HepG2 (cell line): Measurements from ENCODE around the gene CTDSP1. TPM values are rescaled to one million over a fixed set of nuclear protein-coding genes. Genes with fewer than 3 reads are reported as not detected.

Experiments
- AGO2 ChIP-seq: fragments of 200-400 bp; formaldehyde crosslinking; optimal IDR thresholded peaks from 2 replicates; pipeline ENCODE3; 2017; ENCODE audit warnings: mild to moderate bottlenecking, low read depth, low read length, moderate library complexity
- AHDC1 ChIP-seq: sonication (generic); formaldehyde crosslinking; IDR thresholded peaks from 2 replicates; pipeline ENCODE4 v1.5.1; 2020; ENCODE audit warnings: mild to moderate bottlenecking, missing genetic modification reagents, borderline replicate concordance
- ATF3 ChIP-seq: sonication (generic); formaldehyde crosslinking; IDR thresholded peaks from 2 replicates; pipeline ENCODE4 v1.4.0; 2020; ENCODE audit warnings: missing genetic modification reagents
- FOXP4 ChIP-seq: sonication (generic); formaldehyde crosslinking; IDR thresholded peaks from 2 replicates; pipeline ENCODE4 v1.4.0; 2020; ENCODE audit warnings: missing genetic modification reagents
- HES4 ChIP-seq: sonication (generic); formaldehyde crosslinking; IDR thresholded peaks from 2 replicates; pipeline ENCODE4 v1.9.0; 2021; ENCODE audit warnings: mild to moderate bottlenecking, missing genetic modification reagents, borderline replicate concordance
- MTA3 ChIP-seq: sonication (generic); formaldehyde crosslinking; IDR thresholded peaks from 2 replicates; pipeline ENCODE4 v1.4.0; 2020; ENCODE audit warnings: missing genetic modification reagents
- NCOA1 ChIP-seq: sonication (generic); formaldehyde crosslinking; IDR thresholded peaks from 2 replicates; pipeline ENCODE4 v1.9.0; 2021; ENCODE audit warnings: missing genetic modification reagents
- PHF8 ChIP-seq: sonication (generic); formaldehyde crosslinking; IDR thresholded peaks from 2 replicates; pipeline ENCODE4 v1.5.0; 2020; ENCODE audit warnings: missing genetic modification reagents
- POLR2A ChIP-seq, 2 experiments: IDR thresholded peaks; 2 replicates each; pipeline ENCODE4 v1.6.1; 2011; ENCODE audit warnings: low read depth in 2 of 2, low read length in 2 of 2, mild to moderate bottlenecking in 1 of 2, moderate library complexity in 1 of 2; ENCODE audit not compliant: insufficient read depth in 1 of 2
- PRPF4 ChIP-seq: fragments of 200-400 bp; formaldehyde crosslinking; IDR thresholded peaks from 2 replicates; pipeline ENCODE4 v1.6.1; 2016; ENCODE audit warnings: low read length, low read depth; ENCODE audit not compliant: poor library complexity, severe bottlenecking
- SMAD3 ChIP-seq: sonication (generic); formaldehyde crosslinking; IDR thresholded peaks from 2 replicates; pipeline ENCODE4 v1.4.0; 2020; ENCODE audit warnings: missing genetic modification reagents
- SP4 ChIP-seq: sonication (generic); formaldehyde crosslinking; IDR thresholded peaks from 2 replicates; pipeline ENCODE4 v1.8.1; 2023; ENCODE audit warnings: mild to moderate bottlenecking, missing genetic modification reagents
- TBP ChIP-seq: sonication (generic); formaldehyde crosslinking; IDR thresholded peaks from 2 replicates; pipeline ENCODE4 v1.5.0; 2020; ENCODE audit warnings: missing genetic modification reagents
- TCF12 ChIP-seq, 2 experiments: fragments of 450-650 bp in 1 of 2; sonication (generic) in 1 of 2; formaldehyde crosslinking in 1 of 2; IDR thresholded peaks; 2 replicates each; pipeline versions ENCODE4 v1.6.1 to v1.8.0; 2017 to 2022; ENCODE audit warnings: antibody characterized with exemption in 1 of 2, mild to moderate bottlenecking in 1 of 2, missing genetic modification reagents in 1 of 2, moderate library complexity in 1 of 2
- TSC22D2 ChIP-seq: sonication (generic); formaldehyde crosslinking; IDR thresholded peaks from 2 replicates; pipeline ENCODE4 v1.5.1; 2020; ENCODE audit warnings: missing genetic modification reagents, mild to moderate bottlenecking, borderline replicate concordance
- ZFP90 ChIP-seq: sonication (generic); formaldehyde crosslinking; IDR thresholded peaks from 2 replicates; pipeline ENCODE4 v1.8.0; 2022; ENCODE audit warnings: missing genetic modification reagents, mild to moderate bottlenecking, inconsistent platforms, borderline replicate concordance
- ZNF180 ChIP-seq: sonication (generic); formaldehyde crosslinking; IDR thresholded peaks from 2 replicates; pipeline ENCODE4 v1.4.0; 2020; ENCODE audit warnings: low read depth, missing genetic modification reagents, borderline replicate concordance
- ZNF33A ChIP-seq: sonication (generic); formaldehyde crosslinking; IDR thresholded peaks from 2 replicates; pipeline ENCODE4 v1.5.1; 2020; ENCODE audit warnings: missing genetic modification reagents, mild to moderate bottlenecking, moderate library complexity, borderline replicate concordance
- ZNF441 ChIP-seq: sonication (generic); formaldehyde crosslinking; IDR thresholded peaks from 2 replicates; pipeline ENCODE4 v1.7.0; 2021; ENCODE audit warnings: missing genetic modification reagents, borderline replicate concordance
- ZNF670 ChIP-seq: sonication (generic); formaldehyde crosslinking; IDR thresholded peaks from 2 replicates; pipeline ENCODE4 v1.8.0; 2022; ENCODE audit warnings: mild to moderate bottlenecking, missing genetic modification reagents, borderline replicate concordance
- ZNF747 ChIP-seq: sonication (generic); formaldehyde crosslinking; IDR thresholded peaks from 2 replicates; pipeline ENCODE4 v1.8.1; 2023; ENCODE audit warnings: missing genetic modification reagents, mild to moderate bottlenecking, borderline replicate concordance
- ZSCAN22 ChIP-seq: sonication (generic); formaldehyde crosslinking; IDR thresholded peaks from 2 replicates; pipeline ENCODE4 v1.4.0; 2020; ENCODE audit warnings: mild to moderate bottlenecking, missing genetic modification reagents
- ZSCAN25 ChIP-seq: sonication (generic); formaldehyde crosslinking; IDR thresholded peaks from 2 replicates; pipeline ENCODE4 v1.8.0; 2022; ENCODE audit warnings: mild to moderate bottlenecking, missing genetic modification reagents
- polyA plus RNA-seq, 8 experiments: library from polyadenylated mRNA; depleted of rRNA in 3 of 8; stranded (reverse) in 7 of 8; unstranded in 1 of 8; fragments of >200 nt; fragmentation: Illumina TruSeq in 4 of 8; extraction: Trizol in 4 of 8; gene quantifications; 2 replicates each; pipeline versions ENCODE4 v1.2.1 to v1.2.3, GENCODE V29; 2011 to 2016; ENCODE audit warnings: low read depth in 4 of 8, missing spikeins in 1 of 8, mixed read lengths in 1 of 8; ENCODE audit not compliant: insufficient read depth in 1 of 8
- total RNA-seq, 5 experiments: library from RNA; depleted of rRNA; stranded (reverse); fragments of >200 nt; fragmentation: Illumina TruSeq; extraction: Trizol; gene quantifications; 2 replicates each; pipeline ENCODE4 v1.2.3, GENCODE V29; 2016; ENCODE audit warnings: low read depth in 1 of 5

CTDSP1 gene
- total and polyA plus RNA-seq, 2 of the 13 experiments (the other 11 are each of a cell fraction or from before 2014, with no cell fraction given) = 91.0 to 268 TPM

GRCh38 chr2:218405746-218406208 lies 6.1 kb downstream of the CTDSP1 start (continued):
- no peak; the same call in 1 of the 2 replicates for TF ChIP-seq AHDC1
- TF ChIP-seq NCOA1 (CRISPR knock-in tag) = no peak
- peak; percentile 29; the same call in 1 of the 2 replicates for TF ChIP-seq ZNF670 (CRISPR knock-in tag)
- peak; percentile 71 for TF ChIP-seq HES4 (CRISPR knock-in tag)
- TF ChIP-seq ZNF747 = peak; percentile 15; the same call in 1 of the 2 replicates
- no peak; the same call in 1 of the 2 replicates for TF ChIP-seq SP4 (CRISPR knock-in tag)
- no peak for TF ChIP-seq ATF3 (CRISPR knock-in tag)
- TF ChIP-seq ZNF33A (CRISPR knock-in tag) = no peak
- no peak for TF ChIP-seq ZFP90 (CRISPR knock-in tag)
- no peak for TF ChIP-seq MTA3 (CRISPR knock-in tag)
- no peak; the same call in 1 of the 2 replicates for TF ChIP-seq ZSCAN22 (CRISPR knock-in tag)
- no peak for TF ChIP-seq TCF12 (IDR thresholded peaks at IDR 0.05)
- no peak; the same call in 1 of the 2 replicates for TF ChIP-seq TCF12 (CRISPR knock-in tag; IDR thresholded peaks at IDR 0.05)
- no peak for TF ChIP-seq PRPF4
- 0 out of 2 replicates have a peak, but pooled peaks have one; percentile 29 for TF ChIP-seq TBP (CRISPR knock-in tag)
- TF ChIP-seq FOXP4 (CRISPR knock-in tag) = no peak
- no peak; the same call in none of the 2 replicates for TF ChIP-seq ZNF441 (CRISPR knock-in tag)
- no peak for TF ChIP-seq PHF8
- TF ChIP-seq AGO2 = peak; percentile 87
- 0 out of 2 replicates have a peak, but pooled peaks have one; percentile 26 for TF ChIP-seq ZSCAN25 (CRISPR knock-in tag)
- 0 out of 4 replicates have a peak, but pooled peaks of 1 of the 2 experiments have one; percentile 21 for TF ChIP-seq POLR2A (IDR thresholded peaks at IDR 0.05; ENCODE audit: insufficient read depth in 1 of 2, low read depth in 2 of 2, low read length in 2 of 2)
- TF ChIP-seq SMAD3 (CRISPR knock-in tag) = no peak
- TF ChIP-seq ZNF180 (CRISPR knock-in tag) = no peak
- no peak for TF ChIP-seq TSC22D2 (CRISPR knock-in tag)
